NCI-H524 (cell line): ENCODE data around the gene RAI2.
"Not testable (repeated sequence)": the region's sequence is repeated elsewhere in the genome, so short reads cannot be mapped to it uniquely, and the experiment has no call there.

Experiments used
- DNase-seq, 2 experiments: peaks; one replicate each; lab custom pipeline; 2025; lab: John Stamatoyannopoulos, UW

RAI2 gene

DNA sequence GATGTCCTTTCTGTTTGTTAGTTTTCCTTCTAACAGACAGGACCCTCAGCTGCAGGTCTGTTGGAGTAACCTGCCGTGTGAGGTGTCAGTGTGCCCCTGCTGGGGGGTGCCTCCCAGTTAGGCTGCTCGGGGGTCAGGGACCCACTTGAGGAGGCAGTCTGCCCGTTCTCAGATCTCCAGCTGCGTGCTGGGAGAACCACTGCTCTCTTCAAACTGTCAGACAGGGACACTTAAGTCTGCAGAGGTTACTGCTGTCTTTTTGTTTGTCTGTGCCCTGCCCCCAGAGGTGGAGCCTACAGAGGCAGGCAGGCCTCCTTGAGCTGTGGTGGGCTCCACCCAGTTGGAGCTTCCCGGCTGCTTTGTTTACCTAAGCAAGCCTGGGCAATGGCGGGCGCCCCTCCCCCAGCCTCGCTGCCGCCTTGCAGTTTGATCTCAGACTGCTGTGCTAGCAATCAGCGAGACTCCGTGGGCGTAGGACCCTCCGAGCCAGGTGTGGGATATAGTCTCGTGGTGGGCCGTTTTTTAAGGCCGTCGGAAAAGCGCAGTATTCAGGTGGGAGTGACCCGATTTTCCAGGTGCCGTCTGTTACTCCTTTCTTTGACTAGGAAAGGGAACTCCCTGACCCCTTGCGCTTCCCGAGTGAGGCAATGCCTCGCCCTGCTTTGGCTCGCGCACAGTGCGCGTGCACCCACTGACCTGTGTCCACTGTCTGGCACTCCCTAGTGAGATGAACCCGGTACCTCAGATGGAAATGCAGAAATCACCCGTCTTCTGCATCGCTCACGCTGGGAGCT, 74.3 kb downstream of the RAI2 start:
- DNase-seq = not testable (repeated sequence)

DNA sequence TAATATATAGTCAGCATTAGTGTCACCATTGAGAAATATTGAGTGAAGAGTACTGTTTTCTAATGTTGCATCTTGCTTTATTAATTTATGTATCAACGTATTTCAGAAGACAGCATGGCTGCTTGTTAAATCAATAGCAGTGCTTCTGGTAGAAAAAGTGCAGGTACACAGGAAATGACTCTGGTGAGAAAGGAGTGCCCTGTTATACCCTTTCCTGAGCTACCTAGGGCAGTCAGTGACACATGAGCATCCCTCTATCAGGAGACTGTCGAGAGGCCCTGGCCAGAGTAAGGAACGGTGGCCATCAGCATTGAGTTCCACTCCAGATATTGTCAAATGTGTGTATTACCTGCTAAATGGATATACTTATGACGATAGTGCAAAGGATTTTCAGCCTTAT, 81.7 kb downstream of the RAI2 start:
- DNase-seq = no peak

DNA sequence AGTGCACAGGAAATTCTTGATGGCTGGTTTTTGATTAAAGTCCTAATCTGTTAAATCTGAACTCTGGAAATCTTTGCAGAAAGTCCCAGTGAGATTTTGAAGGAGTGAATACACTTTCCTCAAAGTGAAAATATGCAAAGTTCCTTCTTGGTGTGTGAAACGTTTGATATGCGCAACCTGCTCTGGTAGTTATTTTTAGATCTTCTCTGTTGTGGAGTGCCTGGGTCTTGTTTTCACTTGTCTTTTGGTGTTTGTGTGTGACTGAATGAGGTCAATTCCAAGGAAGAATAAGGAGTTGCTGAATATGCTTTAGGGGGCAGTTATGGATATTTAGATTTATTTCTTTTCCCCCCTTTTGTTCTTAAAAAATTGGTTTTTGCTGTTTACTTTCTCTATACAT, 82.1 kb downstream of the RAI2 start:
- no peak for DNase-seq

DNA sequence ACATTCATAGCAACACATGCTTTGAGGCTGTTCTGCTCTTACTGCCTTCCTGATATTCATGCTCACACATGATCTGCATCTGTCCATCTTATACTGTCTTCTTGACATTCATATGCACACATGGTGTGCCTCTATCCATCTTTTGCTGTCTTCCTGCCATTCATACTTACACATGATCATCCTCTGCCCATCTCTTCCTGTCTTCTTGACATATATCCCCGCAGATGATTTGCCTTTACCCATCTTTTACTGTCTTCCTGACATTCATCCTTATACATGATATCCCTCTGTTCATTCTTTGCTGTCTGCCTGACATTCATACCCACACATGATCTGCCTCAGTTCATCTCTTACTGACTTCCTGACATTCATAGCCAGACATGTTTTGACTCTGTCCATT, 87.0 kb downstream of the RAI2 start:
- no peak for DNase-seq

DNA sequence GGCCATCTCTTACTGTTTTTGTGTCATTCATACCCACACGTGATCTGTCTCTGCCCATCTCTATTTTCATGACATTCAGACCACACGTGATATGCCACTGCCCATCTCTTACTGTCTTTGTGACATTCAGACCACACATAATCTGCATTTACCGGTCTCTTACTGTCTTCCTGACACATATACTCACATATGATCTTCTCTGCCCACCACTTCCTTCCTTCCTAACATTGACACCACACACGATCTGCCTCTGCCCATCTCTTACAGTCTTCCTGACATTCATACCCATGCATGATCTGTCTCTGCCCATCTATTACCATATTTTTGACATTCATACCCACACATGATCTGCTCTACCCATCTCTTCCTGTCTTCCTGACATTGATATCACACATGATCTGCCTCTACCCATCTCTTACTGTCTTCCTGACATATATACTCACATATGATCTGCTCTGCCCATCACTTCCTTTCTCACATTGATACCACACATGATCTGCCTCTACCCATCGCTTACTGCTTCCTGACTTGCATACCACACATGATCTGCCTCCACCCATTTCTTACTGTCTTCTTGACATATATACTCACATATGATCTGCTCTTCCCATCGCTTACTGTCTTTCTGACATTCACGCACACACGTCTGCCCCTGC, 87.7 kb downstream of the RAI2 start:
- DNase-seq = no peak

DNA sequence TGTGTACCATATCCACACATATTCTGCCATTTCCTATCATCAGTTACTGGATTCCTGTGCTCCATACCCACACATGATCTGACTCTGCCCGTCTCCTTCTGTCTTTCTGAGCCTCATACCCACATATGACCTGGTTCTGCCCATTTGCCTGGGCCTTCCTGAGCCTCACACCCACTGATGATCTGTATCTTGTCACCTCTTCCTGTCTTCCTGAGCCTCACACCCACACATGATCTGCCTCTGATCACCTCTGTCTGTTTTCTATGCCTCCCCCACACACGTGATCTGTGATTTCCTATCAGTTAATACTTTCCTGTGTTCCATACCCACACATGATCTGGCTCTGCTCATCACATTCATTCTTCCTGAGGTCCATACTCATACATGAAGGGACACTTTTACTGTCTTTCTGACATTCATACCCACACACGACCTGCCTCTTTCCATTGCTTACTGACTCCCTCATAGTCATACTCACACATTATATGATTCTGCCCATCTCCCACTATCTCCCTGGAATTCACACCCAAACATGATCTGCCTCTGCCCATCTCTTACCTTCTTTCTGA, 91.3 kb downstream of the RAI2 start:
- no peak for DNase-seq

DNA sequence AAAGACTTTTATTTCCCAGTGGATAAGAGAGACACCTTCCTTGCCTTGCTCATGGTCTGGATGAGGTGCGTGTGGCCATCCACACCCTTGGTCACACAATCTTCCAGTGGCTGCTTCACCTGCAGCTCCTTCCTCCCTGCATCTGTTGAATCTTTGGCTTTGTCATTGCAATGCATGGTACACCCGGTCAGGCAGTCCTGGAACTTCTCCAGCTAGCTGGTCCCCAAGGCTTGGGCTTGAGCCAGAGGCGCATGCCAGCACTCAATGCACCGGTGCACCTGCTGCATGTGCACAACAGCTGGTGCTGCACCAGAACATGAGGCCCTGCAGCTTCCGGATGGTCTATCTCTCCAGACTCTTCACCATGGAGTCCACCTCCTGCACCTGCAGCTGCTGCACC, 92.1 kb downstream of the RAI2 start:
- DNase-seq = no peak

DNA sequence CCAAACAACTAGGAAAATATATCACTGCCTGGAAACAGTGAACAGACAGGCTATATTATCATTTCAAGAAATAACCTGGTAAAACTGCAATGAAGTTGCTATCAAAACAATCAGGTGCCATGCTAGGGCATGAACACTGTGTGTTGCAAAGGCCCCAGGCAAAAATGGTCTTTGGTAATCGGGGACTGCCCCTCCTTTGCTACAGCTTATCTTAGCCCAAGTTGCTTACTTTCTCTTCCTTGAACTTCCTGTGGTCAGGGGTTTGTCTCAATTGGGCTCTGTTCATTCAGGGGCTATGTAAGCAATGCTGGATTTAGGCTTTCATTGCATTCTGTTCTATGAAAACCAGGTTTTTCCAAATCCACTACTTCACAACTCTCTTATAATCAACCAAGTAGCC, 93.4 kb downstream of the RAI2 start:
- DNase-seq = no peak

DNA sequence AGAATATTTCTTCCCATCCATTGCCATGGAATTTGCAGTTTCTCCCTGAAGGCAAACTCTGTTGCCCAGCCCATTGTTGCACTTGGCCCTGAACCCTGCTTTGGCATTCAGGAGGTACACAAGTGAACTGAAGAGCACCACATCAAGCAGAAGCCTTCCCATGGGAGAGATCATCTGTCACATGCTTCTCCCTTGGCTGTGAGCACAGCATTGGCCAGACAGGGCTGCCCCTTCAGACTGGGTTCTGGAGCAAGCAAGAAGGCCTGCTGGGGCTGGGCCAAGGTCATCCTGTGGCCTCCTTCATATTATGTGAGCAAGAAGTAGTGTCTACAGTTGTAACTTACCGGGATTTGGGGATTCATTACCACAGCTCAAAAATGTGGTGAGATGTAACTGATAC, 101.1 kb downstream of the RAI2 start:
- DNase-seq = no peak

DNA sequence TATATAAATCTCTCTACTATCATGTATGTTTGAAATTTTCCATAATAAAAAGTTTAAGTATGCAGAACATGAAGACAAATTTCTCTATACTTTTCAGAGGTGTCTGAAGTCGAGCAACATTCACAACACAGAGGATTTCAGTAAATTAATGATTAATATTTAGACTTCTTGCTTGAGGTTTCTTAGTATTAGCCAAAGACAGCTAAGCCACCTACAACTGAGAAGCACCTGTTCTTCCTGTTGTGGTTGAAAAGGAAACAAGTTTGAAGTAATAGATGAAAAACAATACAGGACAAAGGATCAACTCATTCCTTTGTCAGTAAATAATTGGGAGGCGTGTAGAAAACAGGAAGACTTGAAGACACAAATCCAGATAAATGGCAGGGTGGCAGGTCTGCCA, 102.7 kb downstream of the RAI2 start:
- DNase-seq = no peak

DNA sequence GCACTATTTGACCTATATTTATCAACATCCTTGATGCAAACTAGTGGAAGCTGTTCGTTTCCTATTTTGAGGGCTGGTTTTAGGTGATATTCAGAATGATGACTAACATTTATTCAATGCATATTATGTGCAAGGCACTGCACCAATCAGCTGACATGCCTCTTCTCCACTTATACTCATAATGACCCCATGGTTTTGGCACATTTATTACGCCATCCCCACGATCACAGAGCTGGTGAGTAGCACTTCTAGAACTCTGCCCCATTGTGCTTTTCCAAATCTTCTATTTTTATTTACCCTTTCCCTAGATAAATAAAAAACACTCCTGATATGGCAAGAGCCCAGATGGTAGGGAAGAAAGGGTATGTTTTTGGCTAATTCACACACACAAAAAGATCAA, 110.7 kb downstream of the RAI2 start:
- DNase-seq = no peak
